Measurements from ENCODE around the gene GRB2.

GRCh38 chr17:75394332-75394918, 11.1 kb downstream of the GRB2 start:
- no peak for TF ChIP-seq CTCF (conservative IDR thresholded peaks at IDR 0.05; ENCODE audit: low read length)
- TF ChIP-seq EZH2phosphoT487 (IDR thresholded peaks at IDR 0.05; ENCODE audit: borderline replicate concordance, low read depth, low read length): no peak

All from OCI-LY7 (cell line).